SK-N-MC (cell line): Measurements from ENCODE around the gene LENEP.

ENCODE experiments used
- EZH2 ChIP-seq: fragments of 200-600 bp; sonication (generic); IDR thresholded peaks from one replicate; pipeline ENCODE4 v1.6.1; 2017; ENCODE audit warnings: antibody characterized with exemption
- POLR2AphosphoS5 ChIP-seq: IDR thresholded peaks from 2 replicates; pipeline ENCODE4 v1.6.1; 2012; ENCODE audit warnings: mild to moderate bottlenecking, low read depth, low read length, borderline replicate concordance

DNA sequence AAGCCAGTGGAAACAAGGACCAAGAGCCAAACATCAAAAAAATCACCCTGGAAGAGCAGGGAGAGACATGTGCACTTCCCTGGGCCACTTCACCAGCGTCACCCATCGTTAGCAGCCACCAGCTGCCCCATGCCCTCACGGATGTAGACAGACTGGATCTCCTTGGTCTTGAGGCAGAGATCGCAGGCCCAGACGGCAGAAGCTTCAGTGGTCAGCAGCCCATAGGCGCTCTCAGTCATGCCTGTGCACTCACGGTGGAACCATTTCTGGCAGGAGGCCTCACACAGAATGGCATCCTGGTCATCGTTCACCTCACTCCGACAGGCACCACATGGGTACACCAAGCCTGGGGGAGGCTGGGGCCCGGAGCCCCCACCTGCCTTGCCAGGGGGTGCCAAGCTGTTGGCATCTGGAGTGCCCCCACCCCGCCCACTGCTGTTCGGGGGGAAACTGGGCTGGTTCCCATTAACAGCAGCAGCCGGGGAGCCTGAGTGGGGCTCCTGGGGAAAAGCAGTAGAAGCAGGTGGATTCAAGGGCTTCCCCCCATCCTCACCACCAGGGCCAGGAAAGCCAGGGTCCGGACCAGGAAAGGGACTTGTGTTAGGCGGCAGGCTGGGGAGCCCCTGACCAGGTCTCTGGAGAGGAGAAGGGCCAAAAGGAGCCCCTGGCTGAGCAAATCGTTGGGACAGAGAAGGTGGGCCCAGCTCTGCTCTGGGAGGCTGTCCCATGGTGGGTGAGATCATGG, 34.5 kb upstream of the LENEP start:
- no peak for TF ChIP-seq POLR2AphosphoS5
- TF ChIP-seq EZH2: no peak
